LNCAP (cell line): ENCODE data around the gene CYP3A5.

ENCODE experiments used
- TF ChIP-seq, protein P1 (sequence below): fragments of 450-650 bp; IDR thresholded peaks from 2 replicates; pipeline ENCODE4 v1.5.1; 2017; ENCODE audit warnings: mild to moderate bottlenecking

Gene CYP3A5

DNA sequence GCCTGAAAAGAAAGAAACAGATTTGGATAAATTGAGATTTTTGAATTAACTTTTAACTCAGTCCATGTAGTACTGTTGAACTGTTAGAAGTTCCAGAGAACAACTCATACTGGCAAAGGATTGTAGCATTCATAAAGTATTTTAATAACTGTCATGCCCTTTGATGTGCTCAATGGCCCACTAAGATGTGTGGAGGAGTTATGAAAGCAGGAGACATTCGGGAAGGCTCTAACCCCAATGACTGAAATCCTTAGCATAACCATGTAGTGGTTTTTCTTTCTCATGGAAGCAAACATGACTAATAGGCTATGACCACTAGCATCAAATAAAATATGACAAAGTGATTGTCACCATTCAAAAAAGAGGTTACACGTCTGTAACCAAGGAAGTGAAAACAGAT, 29.5 kb upstream of the CYP3A5 start:
- TF ChIP-seq, protein P1, sequence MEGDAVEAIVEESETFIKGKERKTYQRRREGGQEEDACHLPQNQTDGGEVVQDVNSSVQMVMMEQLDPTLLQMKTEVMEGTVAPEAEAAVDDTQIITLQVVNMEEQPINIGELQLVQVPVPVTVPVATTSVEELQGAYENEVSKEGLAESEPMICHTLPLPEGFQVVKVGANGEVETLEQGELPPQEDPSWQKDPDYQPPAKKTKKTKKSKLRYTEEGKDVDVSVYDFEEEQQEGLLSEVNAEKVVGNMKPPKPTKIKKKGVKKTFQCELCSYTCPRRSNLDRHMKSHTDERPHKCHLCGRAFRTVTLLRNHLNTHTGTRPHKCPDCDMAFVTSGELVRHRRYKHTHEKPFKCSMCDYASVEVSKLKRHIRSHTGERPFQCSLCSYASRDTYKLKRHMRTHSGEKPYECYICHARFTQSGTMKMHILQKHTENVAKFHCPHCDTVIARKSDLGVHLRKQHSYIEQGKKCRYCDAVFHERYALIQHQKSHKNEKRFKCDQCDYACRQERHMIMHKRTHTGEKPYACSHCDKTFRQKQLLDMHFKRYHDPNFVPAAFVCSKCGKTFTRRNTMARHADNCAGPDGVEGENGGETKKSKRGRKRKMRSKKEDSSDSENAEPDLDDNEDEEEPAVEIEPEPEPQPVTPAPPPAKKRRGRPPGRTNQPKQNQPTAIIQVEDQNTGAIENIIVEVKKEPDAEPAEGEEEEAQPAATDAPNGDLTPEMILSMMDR, result no peak

GRCh38 chr7:99707096-99707495, 27.3 kb upstream of the CYP3A5 start:
- TF ChIP-seq, protein P1, result no peak

DNA sequence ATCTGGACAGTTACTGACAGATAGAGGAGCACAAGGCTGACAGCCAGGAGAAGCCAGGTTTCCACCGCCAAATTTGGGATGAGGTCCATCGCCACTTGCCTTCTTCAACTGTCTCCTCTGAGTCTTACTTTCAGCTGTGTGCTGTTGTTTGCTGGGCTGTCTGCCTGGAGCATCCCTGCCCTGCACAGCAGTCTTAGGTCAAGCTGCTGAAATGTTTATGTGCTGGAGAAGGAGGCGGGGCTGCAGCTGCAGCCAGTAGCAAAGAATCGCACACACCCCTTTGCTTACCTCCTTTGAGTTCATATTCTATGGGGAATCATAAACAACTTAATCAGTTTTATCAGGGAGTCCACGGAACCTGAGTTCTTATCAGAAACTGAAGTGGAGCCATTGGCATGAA, 20.1 kb upstream of the CYP3A5 start:
- TF ChIP-seq, protein P1, result no peak

GRCh38 chr7:99694912-99695304, 15.1 kb upstream of the CYP3A5 start:
- TF ChIP-seq, protein P1, result no peak

- TF ChIP-seq, protein P1, result no peak
These were observed 14.6 kb upstream of the CYP3A5 start for GRCh38 chr7:99694201-99694911.

DNA sequence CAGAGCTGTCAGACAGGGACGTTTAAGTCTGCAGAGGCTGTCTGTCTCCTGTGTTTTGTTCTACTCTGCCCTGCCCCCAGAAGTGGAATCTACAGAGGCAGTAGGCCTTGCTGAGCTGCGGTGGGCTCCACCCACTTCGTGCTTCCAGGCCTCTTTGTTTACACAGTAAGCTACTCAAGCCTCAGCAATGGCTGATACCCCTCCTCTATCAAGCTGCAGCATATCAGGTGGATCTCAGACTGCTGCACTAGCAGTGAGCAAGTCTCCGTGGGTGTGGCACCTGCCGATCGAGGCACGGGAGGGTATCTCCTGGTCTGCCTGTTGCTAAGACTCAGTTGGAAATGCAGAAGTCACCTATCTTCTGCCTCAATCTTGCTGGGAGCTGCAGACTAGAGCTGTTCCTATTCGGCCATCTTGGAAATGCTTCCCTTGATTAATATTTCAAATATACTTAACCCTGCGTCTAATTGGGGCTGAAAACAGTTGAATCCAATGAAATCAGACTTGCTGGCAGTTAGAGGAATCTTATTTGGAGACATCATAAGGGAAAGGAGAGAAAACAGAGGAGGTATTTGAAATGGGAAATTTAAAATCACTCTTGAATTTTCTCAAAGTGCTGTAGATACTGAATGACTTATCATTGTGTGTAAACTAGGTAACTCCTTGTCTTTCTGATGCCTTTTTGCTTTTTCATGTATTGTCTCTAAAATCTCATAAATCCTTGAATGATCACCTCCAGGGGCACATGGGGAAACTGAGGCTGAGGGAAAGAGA, 13.8 kb upstream of the CYP3A5 start:
- TF ChIP-seq, protein P1, result no peak

DNA sequence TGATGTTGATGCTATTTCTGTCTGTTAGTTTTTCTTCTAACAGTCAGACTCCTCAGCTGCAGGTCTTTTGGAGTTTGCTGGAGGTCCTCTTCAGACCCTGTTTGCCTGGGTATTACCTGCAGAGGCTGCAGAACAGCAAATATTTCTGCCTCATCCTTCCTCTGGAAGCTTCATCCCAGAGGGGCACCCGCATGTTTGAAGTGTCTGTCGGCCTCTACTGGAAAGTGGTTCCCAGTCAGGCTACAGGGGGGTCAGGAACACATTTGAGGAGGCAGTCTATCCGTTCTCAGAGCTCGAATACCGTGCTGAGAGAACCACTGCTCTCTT, 13.3 kb upstream of the CYP3A5 start:
- TF ChIP-seq, protein P1, result no peak
